ENCODE measurements around the gene TAB2. TPM values are rescaled to one million over a fixed set of nuclear protein-coding genes. Genes with fewer than 3 reads are reported as not detected.

TAB2 gene
- 34.0 TPM for total RNA-seq

GRCh38 chr6:149317644-149318571, at the start of gene TAB2:
TAB2 (plus strand) TSS chr6:149317712; CDS start chr6:149369998, 52,286 bp downstream.
- peak; percentile 45 for ATAC-seq

- ATAC-seq: no peak
These were observed 49.4 kb upstream of the TAB2 start for GRCh38 chr6:149268146-149268545.

DNA sequence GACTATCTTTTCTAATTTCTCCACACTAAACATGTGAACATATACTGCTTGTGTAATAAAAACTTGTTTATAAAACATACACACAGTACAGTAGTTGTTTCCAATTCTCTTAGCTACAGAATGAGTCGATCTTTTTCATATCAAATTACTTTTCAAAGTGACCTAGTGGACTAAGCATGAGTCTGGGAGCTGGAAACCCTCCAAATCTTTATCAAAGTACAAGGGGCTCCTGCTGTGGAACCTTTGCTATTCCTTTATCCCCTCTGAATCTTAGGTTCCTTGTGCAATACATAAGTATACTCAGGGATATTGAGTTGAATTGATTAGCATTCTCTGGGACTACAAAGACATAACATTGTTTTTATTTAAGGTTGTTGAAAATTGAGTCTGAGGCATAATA, 48.7 kb upstream of the TAB2 start:
- ATAC-seq: no peak

DNA sequence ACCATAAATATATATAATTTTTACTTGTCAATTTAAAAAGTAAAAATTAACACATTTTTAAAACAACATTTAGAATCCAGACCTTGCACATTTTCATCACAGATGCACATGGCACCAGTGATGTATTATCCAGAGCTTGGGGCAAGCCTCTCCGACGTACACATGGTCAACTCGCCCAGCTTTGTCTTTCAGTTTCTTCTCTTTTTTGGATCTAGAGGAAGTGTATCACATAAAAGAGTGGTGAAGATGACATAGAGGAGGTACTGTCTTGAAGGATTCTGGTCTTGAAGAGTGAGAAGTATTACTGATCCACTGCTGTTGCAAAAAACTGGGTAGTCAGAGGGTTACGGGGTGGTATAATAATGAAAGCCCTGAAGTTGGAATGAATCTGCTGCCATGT, 46.9 kb upstream of the TAB2 start:
- no peak for ATAC-seq

DNA sequence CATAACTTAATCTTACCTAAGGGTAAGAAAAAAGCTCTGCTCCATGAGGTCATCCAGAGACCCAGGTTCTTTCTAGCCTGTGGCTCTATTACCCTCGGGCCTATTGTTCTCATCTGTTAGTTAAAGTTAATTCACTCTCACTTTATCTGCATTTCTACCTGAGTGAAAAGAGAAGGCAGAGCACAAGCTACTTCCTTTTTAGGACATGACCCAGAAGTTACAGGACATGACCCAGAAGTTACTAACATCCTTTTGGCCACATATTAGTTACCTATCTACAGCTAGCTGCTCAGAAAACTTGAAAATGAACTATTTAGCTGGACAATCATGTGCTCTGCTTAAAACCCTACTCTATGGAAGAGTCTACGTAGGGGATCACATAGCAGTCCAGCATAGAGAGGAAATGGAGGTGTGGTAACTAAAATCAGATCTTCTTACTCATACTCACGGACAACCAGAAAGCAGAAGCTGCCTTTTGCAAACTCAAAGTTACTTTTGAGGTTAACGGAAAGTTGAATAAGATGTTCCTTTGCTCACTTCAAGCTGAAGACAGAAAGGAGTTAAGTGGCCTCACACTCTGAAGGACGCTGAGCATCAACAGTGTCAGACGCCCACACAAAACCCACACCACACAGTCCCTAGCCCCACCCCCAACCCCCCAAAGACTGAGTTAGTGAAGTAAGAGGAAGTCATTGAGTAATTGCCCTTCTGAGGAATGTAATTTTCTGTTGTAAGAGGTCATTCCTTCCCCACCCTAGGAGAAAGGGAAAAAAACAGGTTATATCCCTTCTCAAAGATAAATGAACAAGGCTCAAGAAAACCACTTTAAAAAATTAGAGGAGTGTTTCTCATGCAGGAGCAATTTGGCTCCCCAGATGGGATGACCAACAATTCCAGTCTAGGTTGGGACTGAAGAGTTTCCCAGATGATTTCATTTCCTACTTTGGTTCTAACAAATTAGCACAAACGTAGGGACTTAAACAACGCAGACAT, 45.9 kb upstream of the TAB2 start:
- ATAC-seq: peak; percentile 66

- no peak for ATAC-seq
These were observed 44.2 kb upstream of the TAB2 start for GRCh38 chr6:149273318-149273717.

GRCh38 chr6:149275621-149276020, 41.9 kb upstream of the TAB2 start:
- no peak for ATAC-seq

DNA sequence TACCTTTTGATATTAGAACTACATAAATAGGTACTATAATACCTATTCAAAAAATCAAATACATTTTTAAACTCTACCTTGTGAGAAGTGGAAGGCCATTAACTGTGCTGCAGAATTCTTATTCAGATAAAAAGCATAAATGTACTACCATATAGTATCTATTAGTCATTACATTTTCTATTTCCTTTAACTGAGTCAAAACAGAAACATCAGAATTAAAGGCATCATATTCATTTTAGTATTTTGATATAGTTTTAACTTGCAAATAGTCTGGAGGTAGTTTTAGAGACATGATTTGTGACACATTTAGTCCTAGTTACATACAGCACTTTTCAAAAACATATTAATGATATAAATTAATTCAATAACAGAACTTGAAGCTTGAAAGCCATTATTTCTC, 39.9 kb upstream of the TAB2 start:
- ATAC-seq: no peak

DNA sequence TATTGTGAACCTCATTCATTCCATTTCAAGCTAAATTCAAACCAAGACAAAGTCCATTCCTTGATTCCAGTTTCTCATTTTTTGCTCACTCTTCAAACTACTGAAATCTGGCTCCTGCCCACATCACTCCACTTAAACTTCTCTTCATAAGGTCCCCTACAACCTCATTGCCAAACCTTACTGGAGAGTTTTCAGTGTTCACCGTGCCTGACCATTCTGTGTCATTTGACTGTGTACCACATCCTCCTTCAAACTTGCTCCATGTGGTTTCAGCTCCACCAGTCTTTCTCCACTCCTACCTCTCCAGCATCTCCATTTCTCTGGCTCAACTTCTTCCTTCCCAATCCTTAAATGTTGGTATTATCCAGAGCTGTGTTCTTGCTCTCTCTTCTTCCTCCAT, 38.5 kb upstream of the TAB2 start:
- ATAC-seq: no peak

GRCh38 chr6:149284904-149285303, 32.6 kb upstream of the TAB2 start:
- ATAC-seq: peak; percentile 43

GRCh38 chr6:149285626-149286025, 31.9 kb upstream of the TAB2 start:
- no peak for ATAC-seq

GRCh38 chr6:149286905-149287304, 30.6 kb upstream of the TAB2 start:
- no peak for ATAC-seq

DNA sequence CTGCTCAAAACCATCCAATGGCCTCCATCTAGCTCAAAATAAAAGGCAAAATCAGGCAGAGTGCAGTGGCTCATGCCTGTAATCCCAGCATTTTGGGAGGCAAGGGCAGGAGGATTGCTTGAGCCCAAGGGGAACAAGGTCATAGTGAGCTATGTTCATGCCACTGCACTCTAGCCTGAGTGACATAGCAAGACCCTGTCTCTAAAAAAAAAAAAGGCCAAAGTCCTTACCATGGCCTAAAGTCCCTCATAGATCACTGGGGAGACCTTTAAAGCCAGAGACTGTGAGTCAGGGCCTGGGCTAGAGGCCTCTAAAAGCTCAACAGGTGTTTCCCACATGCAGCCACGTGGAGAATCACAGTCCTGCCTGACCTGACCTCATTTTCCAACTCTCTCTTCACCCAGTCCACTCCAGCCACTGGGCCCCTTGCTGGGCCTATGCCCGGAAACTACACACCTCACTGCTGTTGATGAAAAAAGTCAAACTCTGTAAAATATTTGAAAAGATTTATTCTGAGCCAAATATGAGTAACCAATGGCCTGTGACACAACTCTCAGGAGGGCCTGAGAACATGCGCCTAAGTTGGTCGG, 28.2 kb upstream of the TAB2 start:
- no peak for ATAC-seq

DNA sequence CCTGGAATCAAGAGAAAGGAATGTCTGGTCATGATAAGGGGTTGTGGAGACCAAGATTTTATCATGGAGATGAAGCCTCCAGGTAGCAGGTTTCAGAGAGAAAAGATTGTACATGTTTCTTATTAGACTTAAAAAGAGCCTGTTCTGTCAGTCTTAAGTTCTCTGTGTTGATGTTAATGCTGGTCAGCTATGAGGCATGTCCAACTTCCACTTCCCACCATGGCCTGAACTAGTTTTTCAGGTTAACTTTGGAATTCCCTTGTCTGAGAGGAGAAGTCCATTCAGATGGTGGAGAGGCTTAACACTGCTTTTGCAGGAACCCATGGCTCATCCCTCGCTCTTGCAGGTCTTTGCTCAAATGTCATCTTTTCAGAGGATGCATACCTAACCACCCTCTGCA, 27.5 kb upstream of the TAB2 start:
- no peak for ATAC-seq

GRCh38 chr6:149293244-149293643, 24.3 kb upstream of the TAB2 start:
- ATAC-seq: no peak

DNA sequence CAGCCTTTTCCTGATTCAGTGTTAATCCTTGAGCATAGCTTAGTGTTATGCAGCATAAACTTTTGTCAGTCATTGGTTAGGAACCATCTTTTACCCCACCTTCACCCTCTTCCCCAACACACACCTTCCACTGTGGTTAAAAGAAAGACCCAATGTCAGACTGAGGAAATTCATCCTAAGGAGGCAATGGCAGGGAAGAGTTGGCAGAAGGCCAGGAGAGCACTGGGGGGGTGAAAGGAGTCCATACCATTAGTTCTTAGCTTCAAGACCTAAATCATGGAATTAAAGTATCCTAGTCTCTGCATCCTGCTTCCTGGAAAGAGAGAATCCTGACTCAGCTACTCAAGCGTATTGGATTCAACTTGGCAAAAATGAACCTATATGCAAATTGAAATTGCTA, 16.9 kb upstream of the TAB2 start:
- no peak for ATAC-seq

- ATAC-seq: no peak
These were observed 14.8 kb upstream of the TAB2 start for GRCh38 chr6:149302723-149303122.

- ATAC-seq: no peak
These were observed 14.0 kb upstream of the TAB2 start for GRCh38 chr6:149303468-149303867.

- no peak for ATAC-seq
These were observed 12.1 kb upstream of the TAB2 start for GRCh38 chr6:149305372-149305771.

DNA sequence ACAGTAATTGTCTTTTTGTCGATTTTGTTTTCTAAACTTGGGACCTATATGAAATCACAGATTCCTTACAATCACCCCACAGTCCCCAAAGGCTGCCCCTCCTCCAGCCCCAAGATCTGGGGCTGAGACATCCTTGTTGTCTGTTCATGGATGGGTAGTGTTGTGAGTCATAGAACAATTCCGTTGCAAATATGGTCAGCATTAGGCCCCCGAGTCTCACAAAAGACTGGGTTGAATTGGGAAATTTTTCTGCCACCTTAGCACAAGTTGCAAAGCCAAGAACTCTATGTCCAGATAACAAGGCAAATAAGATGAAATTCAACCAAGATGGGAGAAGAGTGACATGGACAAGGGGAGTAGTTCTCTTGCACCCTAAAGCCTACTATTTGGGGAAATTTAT, 10.5 kb upstream of the TAB2 start:
- no peak for ATAC-seq

DNA sequence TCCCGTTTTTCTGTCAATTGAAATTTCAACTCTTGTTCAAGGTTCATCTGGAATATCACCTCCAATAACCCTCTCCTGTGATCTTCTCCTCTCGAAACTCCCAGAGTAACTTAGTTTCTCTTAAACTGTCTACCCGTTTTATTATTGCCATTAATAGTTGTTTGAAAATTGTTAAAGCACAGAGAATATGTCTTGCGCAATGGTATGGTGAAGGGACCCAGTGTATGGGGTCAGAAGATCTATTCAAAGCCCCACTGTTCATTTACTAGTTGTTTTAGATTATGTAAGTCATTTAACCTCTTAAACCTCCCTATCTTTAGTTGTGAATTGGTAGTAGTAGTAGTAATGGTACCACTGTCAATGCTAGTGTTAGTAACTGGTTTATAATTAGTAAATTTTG, 6.2 kb upstream of the TAB2 start:
- no peak for ATAC-seq

- no peak for ATAC-seq
These were observed 5.7 kb upstream of the TAB2 start for GRCh38 chr6:149311766-149312165.

GRCh38 chr6:149313070-149313469, 4.4 kb upstream of the TAB2 start:
- no peak for ATAC-seq
